B cell (primary cell): ENCODE measurements around the gene MED25. TPM values are rescaled to one million over a fixed set of nuclear protein-coding genes. Genes with fewer than 3 reads are reported as not detected.

Experiments
- ATAC-seq: fragments of 200-7000 bp; cut with Tn5 transposase; one replicate; pipeline ENCODE4 v1.10.0; 2021; ENCODE audit warnings: low read depth, mild to moderate bottlenecking, moderate number of reproducible peaks, moderate library complexity
- CTCF ChIA-PET: fragments of 350-600 bp; sonication (Branson Sonifier 250); formaldehyde crosslinking; loops from one replicate; lab custom pipeline; 2021; ENCODE audit warnings: antibody characterized with exemption, inconsistent platforms; lab: Charles Lee
- POLR2A ChIA-PET: fragments of 350-600 bp; sonication (Branson Sonifier 250); formaldehyde crosslinking; loops from one replicate; lab custom pipeline; 2021; ENCODE audit warnings: antibody characterized with exemption; lab: Charles Lee
- DNase-seq: peaks from one replicate; pipeline ENCODE4 v3.0.0; 2013
- H2AFZ ChIP-seq: 2 replicates; pipeline ENCODE4 v1.6.1; 2012; ENCODE audit warnings: mild to moderate bottlenecking, low read depth, low read length; ENCODE audit not compliant: insufficient read depth, poor library complexity, severe bottlenecking
- H3K27ac ChIP-seq, 2 donors: 1 replicate in 1 of 2; 2 replicates in 1 of 2; pipeline ENCODE4 v1.5.1; 2012 to 2013; ENCODE audit warnings: low read length in 2 of 2, mild to moderate bottlenecking in 2 of 2, moderate library complexity in 1 of 2
- H3K27me3 ChIP-seq, 4 experiments: fragments of 200-600 bp in 1 of 4; sonication (generic) in 1 of 4; replicated peaks in 1 of 4; 1 replicate in 2 of 4; 2 replicates in 2 of 4; pipeline versions ENCODE4 v1.6.1 to v1.7.0; 2013 to 2016; ENCODE audit warnings: low read length in 3 of 4, mild to moderate bottlenecking in 2 of 4, mixed read lengths in 1 of 4, moderate library complexity in 1 of 4; ENCODE audit not compliant: insufficient read depth in 4 of 4, control insufficient read depth in 3 of 4; ENCODE audit errors: control extremely low read depth in 1 of 4
- H3K36me3 ChIP-seq, 2 experiments: replicated peaks in 1 of 2; 1 replicate in 1 of 2; 2 replicates in 1 of 2; pipeline versions ENCODE4 v1.6.1 to v1.7.1; 2013; ENCODE audit warnings: low read length in 1 of 2; ENCODE audit not compliant: insufficient read depth in 2 of 2, control insufficient read depth in 1 of 2; ENCODE audit errors: control extremely low read depth in 1 of 2, extremely low read depth in 1 of 2
- H3K4me1 ChIP-seq, 2 donors: fragments of 200-600 bp in 1 of 2; sonication (generic) in 1 of 2; 1 replicate in 1 of 2; 2 replicates in 1 of 2; pipeline versions ENCODE4 v1.5.1 to v1.6.1; 2013 to 2017; ENCODE audit warnings: low read length in 2 of 2; ENCODE audit not compliant: control insufficient read depth in 2 of 2, insufficient read depth in 2 of 2
- H3K4me2 ChIP-seq: replicated peaks from 2 replicates; pipeline ENCODE3; 2012; ENCODE audit warnings: mild to moderate bottlenecking, low read depth, low read length; ENCODE audit not compliant: poor library complexity, severe bottlenecking
- H3K4me3 ChIP-seq, 5 experiments: fragments of 200-600 bp in 1 of 5; sonication (generic) in 1 of 5; 1 replicate in 3 of 5; 2 replicates in 2 of 5; pipeline versions ENCODE4 v1.5.1 to v1.7.0; 2011 to 2016; ENCODE audit warnings: low read length in 4 of 5, mild to moderate bottlenecking in 4 of 5, low read depth in 2 of 5, control low read depth in 1 of 5, moderate library complexity in 1 of 5; ENCODE audit not compliant: insufficient read depth in 1 of 5; ENCODE audit errors: control extremely low read depth in 1 of 5, extremely low read depth in 1 of 5
- H3K79me2 ChIP-seq: fragments of 200-600 bp; sonication (generic); one replicate; pipeline ENCODE4 v1.6.0; 2016; ENCODE audit warnings: low read length; ENCODE audit not compliant: control insufficient read depth, insufficient read depth
- H3K9ac ChIP-seq: fragments of 200-600 bp; sonication (generic); 2 replicates; pipeline ENCODE4 v1.6.1; 2017; ENCODE audit warnings: mild to moderate bottlenecking, low read length, moderate library complexity
- H3K9me3 ChIP-seq, 3 donors: one replicate each; pipeline versions ENCODE4 v1.6.1 to v1.7.1; 2013; ENCODE audit warnings: low read length in 2 of 3; ENCODE audit not compliant: control insufficient read depth in 2 of 3, insufficient read depth in 1 of 3; ENCODE audit errors: control extremely low read depth in 1 of 3
- H4K20me1 ChIP-seq: 2 replicates; pipeline ENCODE4 v1.6.0; 2012; ENCODE audit warnings: mild to moderate bottlenecking, low read length; ENCODE audit not compliant: insufficient read depth, control insufficient read depth, poor library complexity, severe bottlenecking
- H3K27ac Mint-ChIP-seq: one replicate; pipeline ENCODE4 v1.8.0; 2021; ENCODE audit warnings: mixed read lengths
- H3K27me3 Mint-ChIP-seq: one replicate; pipeline ENCODE4 v1.8.0; 2021; ENCODE audit warnings: mixed read lengths
- H3K4me1 Mint-ChIP-seq: one replicate; pipeline ENCODE4 v1.8.0; 2021; ENCODE audit warnings: mixed read lengths
- H3K4me3 Mint-ChIP-seq: one replicate; pipeline ENCODE4 v1.8.0; 2021; ENCODE audit warnings: mixed read lengths
- H3K9me3 Mint-ChIP-seq: one replicate; pipeline ENCODE4 v1.8.0; 2022; ENCODE audit warnings: mixed read lengths; ENCODE audit not compliant: insufficient read depth
- CTCF ChIP-seq: fragments of 200-600 bp; IDR thresholded peaks from one replicate; pipeline ENCODE4 v1.8.0; 2022; ENCODE audit warnings: antibody characterized with exemption, mild to moderate bottlenecking
- EZH2 ChIP-seq: IDR thresholded peaks from 2 replicates; pipeline ENCODE4 v1.6.1; 2012; ENCODE audit warnings: borderline replicate concordance, low read depth, mild to moderate bottlenecking, moderate library complexity, low read length; ENCODE audit not compliant: insufficient read depth, poor library complexity, severe bottlenecking
- WGBS: methylation state at CpG from one replicate; pipeline ENCODE4 v1.1.5; 2013; ENCODE audit warnings: missing lambda C conversion rate; ENCODE audit not compliant: insufficient coverage; 5-methylcytosine and 5-hydroxymethylcytosine counted together
- intact Hi-C: fragments of 100-400 bp; cut with micrococcal nuclease; formaldehyde crosslinking; loops from one replicate; pipeline ENCODE4 v1.10.0; 2022
- polyA minus RNA-seq: library from RNA; depleted of rRNA, polyadenylated mRNA; stranded (reverse); fragments of >200 nt; gene quantifications from 2 replicates; pipeline ENCODE4 v1.2.3, GENCODE V29; 2012
- polyA plus RNA-seq: library from polyadenylated mRNA; depleted of rRNA; stranded (reverse); fragments of >200 nt; gene quantifications from 2 replicates; pipeline ENCODE4 v1.2.3, GENCODE V29; 2012
- total RNA-seq, 2 donors: library from RNA; stranded (reverse); fragments of 120-200 nt in 1 of 2; gene quantifications; 1 replicate in 1 of 2; 2 replicates in 1 of 2; pipeline versions ENCODE4 v1.2.3 to v1.2.4, GENCODE V29; 2013 to 2022

The MED25 gene
- 123 and 126 TPM in 2 replicates for total RNA-seq
- total RNA-seq (2013): 24.2 TPM
- 83.0 and 93.0 TPM in 2 replicates for polyA plus RNA-seq
- 43.6 and 67.8 TPM in 2 replicates for polyA minus RNA-seq

GRCh38 chr19:49817964-49818648 is at the start of gene MED25:
Gene MED25 (plus strand): TSS chr19:49818289. CDS start chr19:49818342, 53 bp downstream.
- H3K4me1 Mint-ChIP-seq: peaks cover 41% of the 10 kb centered on the region
- peak within 1 kb of the TSS; percentile 97 for H3K4me3 Mint-ChIP-seq
- CTCF ChIA-PET: no interaction called here
- intact Hi-C loops: loop anchor here (1.0 to 5.0 kb wide), 7 partner anchors 10 to 701 kb away; partner anchors contain the start of genes C19orf73, PPFIA3 and RRAS
- peaks cover under 1 to 12% of the 10 kb centered on the region in 2 experiments for H3K36me3 ChIP-seq
- H3K9ac ChIP-seq: peak within 1 kb of the TSS; percentile 96
- POLR2A ChIA-PET: interaction anchor here (0.9 to 2.4 kb wide), 4 partner anchors 25 to 59 kb away, joined by 3 to 9 read pairs (median 6); partner anchors contain the start of gene AKT1S1
- no peaks in the 10 kb centered on the region for H3K9me3 ChIP-seq
- peaks cover 46% of the 10 kb centered on the region for H3K79me2 ChIP-seq
- peak within 1 kb of the TSS; percentile 92 for H3K4me2 ChIP-seq
- H3K27ac Mint-ChIP-seq: peak within 1 kb of the TSS; percentile 98
- peak within 1 kb of the TSS; percentile 84 for H2AFZ ChIP-seq
- peak within 1 kb of the TSS; percentile 69 to 99 (median 94) for H3K4me3 ChIP-seq
- H3K27me3 ChIP-seq: no peaks in the 10 kb centered on the region
- under 1% methylated on average over 47 of the region's 57 CpGs for WGBS
- no peaks in the 10 kb centered on the region for H3K27me3 Mint-ChIP-seq
- peak within 1 kb of the TSS; percentile 89 to 98 for H3K27ac ChIP-seq
- H3K9me3 Mint-ChIP-seq: no peaks in the 10 kb centered on the region
- peaks cover 34% of the 10 kb centered on the region for H4K20me1 ChIP-seq
- no peak for TF ChIP-seq EZH2
- TF ChIP-seq CTCF: peak; percentile 44
- H3K4me1 ChIP-seq: peaks cover 13 to 29% of the 10 kb centered on the region in 2 donors
- DNase-seq: peak; percentile 98
- peak; percentile 56 for ATAC-seq

GRCh38 chr19:49770529-49770928 is 47.6 kb upstream of the MED25 start:
- H3K9me3 ChIP-seq: no peaks in the 10 kb centered on the region
- no peaks in the 10 kb centered on the region for H3K36me3 ChIP-seq
- no peak for TF ChIP-seq EZH2
- no peak for TF ChIP-seq CTCF
- WGBS: 99% methylated on average over 7 of the region's 8 CpGs
- no peak overlapping the region for H2AFZ ChIP-seq
- ChIA-PET CTCF (no interaction called here), POLR2A (interaction anchor here (0.6 to 0.7 kb wide), 2 partner anchors 71 to 92 kb away, joined by 4 to 12 read pairs; no protein-coding TSS in a partner anchor)
- Mint-ChIP-seq H3K9me3 (no peaks in the 10 kb centered on the region), H3K27ac (no peak overlapping the region), H3K27me3 (no peaks in the 10 kb centered on the region), H3K4me3 (no peak overlapping the region), H3K4me1 (peaks cover 44% of the 10 kb centered on the region)
- H3K79me2 ChIP-seq: peaks cover 82% of the 10 kb centered on the region
- H3K27me3 ChIP-seq: no peaks in the 10 kb centered on the region
- H3K9ac ChIP-seq: no peak overlapping the region
- no peak overlapping the region for H3K4me2 ChIP-seq
- ATAC-seq (no peak), DNase-seq (no peak)
- H4K20me1 ChIP-seq: peaks cover 40% of the 10 kb centered on the region
- H3K4me1 ChIP-seq: peaks cover 15 to 22% of the 10 kb centered on the region in 2 donors
- H3K4me3 ChIP-seq: no peak overlapping the region
- intact Hi-C loops: no loop called here
- no peak overlapping the region for H3K27ac ChIP-seq
